Naive B cell (primary cell): ENCODE data around the gene TMEM269. TPM values are rescaled to one million over a fixed set of nuclear protein-coding genes. Genes with fewer than 3 reads are reported as not detected.

Experiments
- ATAC-seq, 2 donors: fragments of 150-1000 bp; cut with Tn5 transposase; 2 replicates each; pipeline ENCODE4 v1.10.0; 2021; ENCODE audit warnings: low read depth in 2 of 2, mild to moderate bottlenecking in 2 of 2, moderate library complexity in 2 of 2
- DNase-seq: peaks from one replicate; pipeline ENCODE4 v3.0.0; 2022
- H3K27ac Mint-ChIP-seq, 6 donors: one replicate each; pipeline ENCODE4 v1.8.0; 2020 to 2022; ENCODE audit warnings: mild to moderate bottlenecking in 6 of 6, mixed read lengths in 6 of 6, moderate library complexity in 5 of 6, inconsistent platforms in 2 of 6
- H3K27me3 Mint-ChIP-seq, 3 donors: one replicate each; pipeline ENCODE4 v1.8.0; 2021 to 2022; ENCODE audit warnings: mixed read lengths in 3 of 3, mild to moderate bottlenecking in 1 of 3
- H3K36me3 Mint-ChIP-seq, 2 donors: one replicate each; pipeline ENCODE4 v1.8.0; 2020 to 2022; ENCODE audit warnings: mixed read lengths in 2 of 2, inconsistent platforms in 1 of 2, mild to moderate bottlenecking in 1 of 2
- H3K4me1 Mint-ChIP-seq, 3 donors: one replicate each; pipeline ENCODE4 v1.8.0; 2020 to 2022; ENCODE audit warnings: mixed read lengths in 3 of 3, inconsistent platforms in 1 of 3, mild to moderate bottlenecking in 1 of 3, moderate library complexity in 1 of 3
- H3K4me3 Mint-ChIP-seq, 8 donors: one replicate each; pipeline ENCODE4 v1.8.0; 2020 to 2022; ENCODE audit warnings: mild to moderate bottlenecking in 8 of 8, mixed read lengths in 8 of 8, moderate library complexity in 8 of 8, inconsistent platforms in 2 of 8
- H3K9me3 Mint-ChIP-seq, 7 donors: one replicate each; pipeline ENCODE4 v1.8.0; 2020 to 2022; ENCODE audit warnings: mixed read lengths in 7 of 7, mild to moderate bottlenecking in 5 of 7, inconsistent platforms in 2 of 7, moderate library complexity in 1 of 7
- polyA plus RNA-seq, 6 donors: library from polyadenylated mRNA; unstranded; fragments of 300-500 nt; fragmentation: Illumina TruSeq; gene quantifications; one replicate each; pipeline ENCODE4 v1.2.3, GENCODE V29; 2021; ENCODE audit warnings: low read depth in 6 of 6

TMEM269 gene
- polyA plus RNA-seq, 6 donors from 2014 or later = 0.11 TPM; not detected in 5

DNA sequence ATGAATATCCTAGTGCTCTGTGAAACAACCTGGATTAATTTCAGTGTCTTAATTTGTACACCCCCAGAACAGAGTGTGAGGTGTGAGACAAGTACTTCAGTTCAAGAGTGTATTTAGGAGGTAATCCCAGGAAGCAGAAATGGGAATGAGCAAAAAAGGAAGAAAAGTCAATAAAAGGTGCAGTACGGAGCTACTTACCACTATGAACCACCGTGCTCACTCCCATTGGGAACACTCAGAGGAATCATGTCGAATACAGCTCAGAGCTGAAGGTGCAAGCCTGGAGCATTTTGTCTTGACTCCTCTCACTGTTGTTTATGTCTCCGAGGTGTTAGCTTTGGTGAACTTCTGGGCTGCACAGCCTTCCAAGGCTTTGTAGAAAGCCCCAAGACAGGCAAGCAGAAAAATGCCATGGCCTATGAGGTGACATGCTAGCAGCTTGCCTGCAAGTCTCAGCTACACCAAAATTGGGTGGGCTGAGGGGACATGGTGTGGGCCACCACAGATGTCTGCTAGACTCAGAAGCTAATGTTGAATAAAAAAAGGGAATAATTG, 39.8 kb downstream of the TMEM269 start:
- Mint-ChIP-seq H3K27me3 (no peaks in the 10 kb centered on the region), H3K4me1 (peaks cover 0 to 3% (median 0%) of the 10 kb centered on the region in 3 donors), H3K27ac (no peak overlapping the region), H3K4me3 (no peak overlapping the region), H3K36me3 (no peaks in the 10 kb centered on the region), H3K9me3 (no peaks in the 10 kb centered on the region)
- no peak for ATAC-seq
- DNase-seq = no peak

DNA sequence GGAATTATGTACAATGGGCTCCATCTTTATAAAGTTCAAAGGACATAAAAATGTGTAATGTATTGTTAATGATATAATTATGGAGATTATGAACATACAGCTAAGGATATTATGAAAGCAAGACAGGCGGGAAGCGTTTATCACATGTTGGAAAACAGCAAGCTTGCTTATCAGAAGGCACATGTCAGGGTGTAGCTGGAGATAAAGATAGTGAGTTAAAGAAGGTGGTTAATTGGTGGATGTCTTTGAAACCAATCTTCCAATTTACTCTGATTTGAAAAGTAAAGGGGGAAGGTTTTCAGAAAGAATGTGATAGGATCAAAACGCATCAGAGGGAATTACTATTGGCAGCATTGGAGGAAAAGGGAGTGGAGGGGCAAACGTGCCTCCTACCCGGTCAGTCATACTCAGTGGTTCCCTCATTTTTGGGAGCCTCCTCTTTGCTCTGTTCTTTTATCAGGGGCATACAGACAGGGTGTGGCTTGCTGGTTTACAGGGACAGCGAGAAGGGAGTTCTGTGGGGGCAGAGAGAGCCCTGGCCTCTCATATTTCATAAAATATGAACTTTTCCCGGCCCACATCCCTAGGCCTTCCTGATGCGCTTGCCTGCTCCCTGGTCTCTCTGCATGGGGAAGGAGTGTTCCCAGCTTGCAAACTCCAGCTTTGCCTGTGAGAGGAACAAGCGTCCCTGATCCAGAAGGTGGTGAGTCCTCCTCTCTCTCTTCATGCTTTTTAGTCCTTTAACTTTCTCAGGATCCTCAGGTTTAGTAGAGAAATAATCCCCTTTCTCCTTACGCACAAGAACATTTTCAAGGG, 40.5 kb downstream of the TMEM269 start:
- DNase-seq = no peak
- Mint-ChIP-seq H3K4me1 (peaks cover 0 to 3% (median 0%) of the 10 kb centered on the region in 3 donors), H3K27ac (no peak overlapping the region), H3K27me3 (no peaks in the 10 kb centered on the region), H3K9me3 (no peaks in the 10 kb centered on the region), H3K4me3 (no peak overlapping the region), H3K36me3 (no peaks in the 10 kb centered on the region)
- ATAC-seq = no peak

DNA sequence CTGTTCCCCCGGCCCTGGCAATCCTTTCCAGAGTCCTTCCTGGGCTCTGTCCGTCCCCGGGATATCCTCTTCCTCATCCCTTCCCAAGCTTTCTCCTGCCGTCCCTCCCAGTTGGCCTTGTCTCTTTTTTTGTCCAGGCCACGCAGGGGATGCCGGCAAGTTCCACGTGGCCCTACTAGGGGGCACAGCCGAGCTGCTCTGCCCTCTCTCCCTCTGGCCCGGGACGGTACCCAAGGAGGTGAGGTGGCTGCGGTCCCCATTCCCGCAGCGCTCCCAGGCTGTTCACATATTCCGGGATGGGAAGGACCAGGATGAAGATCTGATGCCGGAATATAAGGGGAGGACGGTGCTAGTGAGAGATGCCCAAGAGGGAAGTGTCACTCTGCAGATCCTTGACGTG, 45.8 kb downstream of the TMEM269 start:
- DNase-seq = no peak
- Mint-ChIP-seq H3K27me3 (no peaks in the 10 kb centered on the region), H3K27ac (peak overlapping the region in 1 of 6 donors; percentile 29), H3K4me3 (no peak overlapping the region), H3K4me1 (peaks cover 5 to 6% (median 5%) of the 10 kb centered on the region in 3 donors), H3K36me3 (peaks cover 0 to 6% of the 10 kb centered on the region in 2 donors), H3K9me3 (no peaks in the 10 kb centered on the region)
- ATAC-seq = no peak

DNA sequence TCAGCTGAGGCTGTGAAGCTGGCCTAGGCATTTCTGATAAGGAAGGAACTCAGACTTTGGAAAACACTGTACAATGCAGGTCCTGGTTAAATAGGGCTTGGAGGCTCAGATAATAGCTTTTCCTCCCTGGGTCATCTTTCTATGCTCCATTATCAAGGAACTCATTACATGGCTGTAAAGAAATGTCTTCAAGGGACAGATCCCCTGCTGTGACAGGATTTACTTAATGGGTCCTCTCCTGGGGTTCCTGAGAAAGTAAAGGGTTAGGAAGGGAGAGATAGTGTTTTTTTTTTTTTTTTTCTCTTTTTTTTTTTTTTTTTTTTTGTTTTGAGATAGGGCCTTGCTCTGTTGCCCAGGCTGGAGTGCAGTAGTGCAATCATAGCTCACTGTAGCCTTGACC, 46.5 kb downstream of the TMEM269 start:
- no peak overlapping the region for H3K4me3 Mint-ChIP-seq
- H3K27me3 Mint-ChIP-seq = no peaks in the 10 kb centered on the region
- H3K36me3 Mint-ChIP-seq = peaks cover 0 to 6% of the 10 kb centered on the region in 2 donors
- peaks cover 5 to 6% (median 5%) of the 10 kb centered on the region in 3 donors for H3K4me1 Mint-ChIP-seq
- DNase-seq (no peak), ATAC-seq (no peak)
- H3K9me3 Mint-ChIP-seq = no peaks in the 10 kb centered on the region
- peak overlapping the region in 1 of 6 donors; percentile 29 for H3K27ac Mint-ChIP-seq

DNA sequence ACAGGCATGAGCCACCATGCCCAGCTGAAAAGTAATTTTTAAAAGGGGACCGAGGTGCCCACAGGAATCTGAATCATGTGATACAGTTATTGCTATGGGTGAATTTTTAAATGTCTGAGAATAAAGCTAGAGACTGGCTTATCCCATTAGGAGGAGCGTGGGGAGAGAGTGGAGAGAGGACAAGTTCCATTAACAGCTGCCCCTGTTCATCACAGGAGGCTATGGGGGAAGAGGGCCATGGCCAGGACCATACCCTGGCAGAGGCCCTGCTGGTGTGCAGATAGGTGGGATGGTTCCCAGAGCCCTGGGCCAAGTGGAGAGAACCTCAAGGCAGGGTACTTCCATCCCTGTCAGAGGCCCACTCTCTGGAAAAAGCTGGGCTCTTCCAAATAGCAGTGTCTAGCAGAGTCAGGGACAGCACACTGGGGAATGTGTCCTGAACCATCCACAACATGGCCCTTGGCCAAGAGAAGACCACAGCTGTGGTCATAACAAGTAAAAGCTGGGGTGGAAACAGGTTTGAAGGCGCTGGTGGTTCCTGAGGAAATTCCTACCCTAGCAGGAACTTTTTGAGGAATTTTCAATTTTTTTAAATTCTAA, 48.0 kb downstream of the TMEM269 start:
- Mint-ChIP-seq H3K4me1 (peaks cover 5 to 7% (median 6%) of the 10 kb centered on the region in 3 donors), H3K4me3 (no peak overlapping the region), H3K27ac (no peak overlapping the region), H3K9me3 (no peaks in the 10 kb centered on the region), H3K36me3 (peaks cover 0 to 6% of the 10 kb centered on the region in 2 donors), H3K27me3 (no peaks in the 10 kb centered on the region)
- DNase-seq = no peak
- no peak for ATAC-seq

DNA sequence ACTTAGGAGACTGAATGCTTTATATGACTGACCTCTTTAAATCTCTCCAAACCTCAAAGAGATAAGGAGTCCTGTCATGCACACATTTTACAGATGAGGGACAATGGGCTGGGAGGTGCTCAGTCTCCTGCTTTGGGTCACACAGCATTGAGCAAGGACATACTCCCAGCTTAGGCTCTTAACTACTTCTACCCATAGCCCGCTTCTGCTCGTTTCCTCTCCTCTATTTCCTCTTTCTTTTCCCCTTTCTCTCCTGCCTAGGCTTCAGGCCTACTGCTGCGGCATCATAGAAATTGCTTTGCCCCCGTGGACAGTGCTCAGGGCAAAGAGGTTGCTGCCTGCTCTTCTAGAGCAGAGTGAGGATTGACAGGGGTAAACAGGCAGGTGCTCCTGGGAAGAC, 49.2 kb downstream of the TMEM269 start:
- Mint-ChIP-seq H3K4me3 (no peak overlapping the region), H3K9me3 (no peaks in the 10 kb centered on the region), H3K27ac (peak overlapping the region in 1 of 6 donors; percentile 53), H3K27me3 (no peaks in the 10 kb centered on the region), H3K4me1 (peaks cover 13 to 19% (median 14%) of the 10 kb centered on the region in 3 donors), H3K36me3 (peaks cover 0 to 6% of the 10 kb centered on the region in 2 donors)
- ATAC-seq (no peak), DNase-seq (no peak)

DNA sequence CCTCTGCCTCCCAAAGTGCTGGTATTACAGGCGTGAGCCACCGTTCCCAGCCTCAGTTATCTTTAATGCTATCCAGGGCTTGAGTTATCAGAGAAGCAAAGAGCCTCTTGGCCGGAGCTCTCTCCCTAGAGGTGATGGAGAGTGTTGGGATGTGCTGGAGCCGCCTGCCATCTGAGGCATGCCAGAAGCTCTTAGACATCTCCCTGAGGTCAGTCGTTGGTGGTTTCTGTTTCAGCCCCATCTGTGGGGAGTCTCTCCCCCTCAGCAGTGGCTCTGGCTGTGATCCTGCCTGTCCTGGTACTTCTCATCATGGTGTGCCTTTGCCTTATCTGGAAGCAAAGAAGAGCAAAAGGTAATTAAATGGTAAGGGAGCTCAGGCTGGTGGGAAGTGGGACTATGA, 50.0 kb downstream of the TMEM269 start:
- peak overlapping the region in 1 of 8 donors; percentile 53 for H3K4me3 Mint-ChIP-seq
- DNase-seq (no peak), ATAC-seq (no peak)
- no peaks in the 10 kb centered on the region for H3K27me3 Mint-ChIP-seq
- peaks cover 13 to 19% (median 14%) of the 10 kb centered on the region in 3 donors for H3K4me1 Mint-ChIP-seq
- H3K27ac Mint-ChIP-seq = peak overlapping the region in 1 of 6 donors; percentile 26
- peaks cover 0 to 6% of the 10 kb centered on the region in 2 donors for H3K36me3 Mint-ChIP-seq
- no peaks in the 10 kb centered on the region for H3K9me3 Mint-ChIP-seq

DNA sequence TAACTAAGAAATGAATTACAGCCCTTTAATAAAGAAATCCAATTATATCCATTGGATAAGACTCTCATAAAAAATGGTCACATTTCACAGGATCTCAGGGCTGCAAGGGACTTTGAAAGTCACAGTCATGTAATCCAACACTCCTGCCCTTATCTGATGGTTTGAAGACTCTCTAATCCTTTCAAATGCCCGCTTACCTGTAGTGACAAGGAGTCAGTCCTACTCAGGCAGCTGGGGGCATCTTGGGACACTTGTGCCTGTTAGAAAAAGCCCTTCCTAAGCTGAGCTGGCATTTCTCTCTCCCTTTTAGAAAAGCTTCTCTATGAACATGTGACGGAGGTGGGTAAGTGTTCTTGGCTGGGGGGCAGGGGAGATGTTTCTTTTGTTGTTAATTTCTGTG, 50.6 kb downstream of the TMEM269 start:
- ATAC-seq (no peak), DNase-seq (no peak)
- peaks cover 0 to 4% of the 10 kb centered on the region in 2 donors for H3K36me3 Mint-ChIP-seq
- H3K27me3 Mint-ChIP-seq = no peaks in the 10 kb centered on the region
- H3K4me1 Mint-ChIP-seq = peaks cover 13 to 19% (median 14%) of the 10 kb centered on the region in 3 donors
- no peak overlapping the region for H3K27ac Mint-ChIP-seq
- H3K4me3 Mint-ChIP-seq = no peak overlapping the region
- H3K9me3 Mint-ChIP-seq = no peaks in the 10 kb centered on the region

DNA sequence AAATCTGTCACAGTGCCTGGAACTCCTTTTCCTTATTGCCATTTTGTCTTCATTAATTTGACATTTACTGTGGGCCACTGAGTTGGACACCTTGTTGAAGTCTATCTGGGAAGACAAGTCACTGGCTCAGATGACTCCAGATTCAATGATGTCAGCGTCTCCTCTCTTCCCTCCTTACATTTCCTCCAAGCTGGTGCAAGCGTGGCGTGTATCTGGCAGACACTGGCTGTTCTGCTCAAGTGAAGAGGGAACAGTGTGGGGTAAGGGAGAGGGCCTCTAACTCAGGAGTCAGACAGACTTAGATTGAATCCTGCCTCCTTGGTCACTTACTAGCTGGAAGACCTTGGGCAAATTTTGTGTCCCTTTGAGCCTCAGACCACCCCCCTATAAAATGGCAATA, 52.9 kb downstream of the TMEM269 start:
- peak overlapping the region in 2 of 6 donors; percentile 10 to 16 for H3K27ac Mint-ChIP-seq

DNA sequence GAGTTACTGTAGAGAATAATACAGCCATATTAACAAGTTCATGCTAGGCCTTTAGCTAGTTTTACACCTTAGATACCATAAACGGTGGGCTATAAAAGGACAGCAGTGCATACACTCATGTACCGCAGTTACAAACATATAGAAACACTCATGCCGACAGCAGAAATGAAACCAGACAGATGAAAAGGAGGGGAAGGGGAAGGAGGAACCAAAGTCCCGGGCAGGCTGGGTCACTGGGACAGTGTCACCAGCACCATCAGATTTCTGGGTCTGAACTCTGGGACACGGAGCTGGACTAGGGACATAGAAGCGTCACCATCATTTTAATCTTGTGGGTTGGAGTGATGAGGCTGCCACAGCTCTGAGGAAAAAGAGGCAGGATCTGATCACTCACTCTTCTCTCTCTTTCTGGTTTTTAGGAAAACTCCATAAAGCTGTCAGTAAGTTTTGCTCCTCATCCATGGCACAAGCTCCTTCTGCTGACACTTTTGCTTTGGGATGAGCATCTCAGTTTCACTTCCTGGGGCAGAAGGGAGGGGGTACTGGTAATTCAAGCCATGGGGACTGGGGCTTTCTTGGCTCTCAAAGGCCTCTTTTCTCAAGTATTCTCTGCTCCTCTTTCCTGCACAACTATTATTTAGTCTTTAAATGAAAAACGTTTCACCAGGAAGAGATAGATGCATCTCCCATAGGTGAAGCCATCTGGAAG, 53.8 kb downstream of the TMEM269 start:
- H3K9me3 Mint-ChIP-seq = no peaks in the 10 kb centered on the region
- ATAC-seq = peak; percentile 58 to 84
- H3K27ac Mint-ChIP-seq = peak overlapping the region in 3 of 6 donors; percentile 21 to 69 (median 26)
- H3K27me3 Mint-ChIP-seq = no peaks in the 10 kb centered on the region
- peaks cover 0 to 6% of the 10 kb centered on the region in 2 donors for H3K36me3 Mint-ChIP-seq
- H3K4me1 Mint-ChIP-seq = peaks cover 13 to 19% (median 14%) of the 10 kb centered on the region in 3 donors
- DNase-seq = no peak
- H3K4me3 Mint-ChIP-seq = peak overlapping the region in 2 of 8 donors; percentile 39 to 42

More for the DNA sequence above, 52.9 kb downstream of the TMEM269 start:
- Mint-ChIP-seq H3K9me3 (no peaks in the 10 kb centered on the region), H3K4me1 (peaks cover 13 to 19% (median 14%) of the 10 kb centered on the region in 3 donors), H3K4me3 (no peak overlapping the region), H3K27me3 (no peaks in the 10 kb centered on the region), H3K36me3 (no peaks in the 10 kb centered on the region)
- ATAC-seq (no peak), DNase-seq (no peak)

DNA sequence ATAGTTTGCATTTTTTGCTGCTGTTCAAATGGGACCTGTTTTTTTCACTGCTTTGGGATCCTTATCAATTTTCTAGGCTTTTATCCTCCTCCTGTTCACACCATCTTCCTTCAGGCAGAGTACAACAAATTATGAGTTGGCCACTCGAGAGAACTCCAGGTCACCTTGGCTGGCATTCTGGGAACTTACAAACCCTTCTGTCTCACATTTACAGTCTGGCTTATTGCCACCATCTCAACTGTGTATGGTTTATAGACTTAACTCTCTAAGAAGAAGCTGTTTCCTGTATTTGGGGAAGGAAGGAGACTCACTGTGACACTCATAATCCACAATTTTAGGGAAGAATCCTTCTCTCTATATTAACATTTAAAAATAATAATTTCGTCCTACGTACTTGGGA, 56.2 kb downstream of the TMEM269 start:
- Mint-ChIP-seq H3K27me3 (no peaks in the 10 kb centered on the region), H3K4me3 (no peak overlapping the region), H3K4me1 (peaks cover 8 to 18% (median 8%) of the 10 kb centered on the region in 3 donors), H3K9me3 (no peaks in the 10 kb centered on the region), H3K27ac (peak overlapping the region in 1 of 6 donors; percentile 2), H3K36me3 (peaks cover 0 to 7% of the 10 kb centered on the region in 2 donors)
- ATAC-seq = no peak
- DNase-seq = no peak

DNA sequence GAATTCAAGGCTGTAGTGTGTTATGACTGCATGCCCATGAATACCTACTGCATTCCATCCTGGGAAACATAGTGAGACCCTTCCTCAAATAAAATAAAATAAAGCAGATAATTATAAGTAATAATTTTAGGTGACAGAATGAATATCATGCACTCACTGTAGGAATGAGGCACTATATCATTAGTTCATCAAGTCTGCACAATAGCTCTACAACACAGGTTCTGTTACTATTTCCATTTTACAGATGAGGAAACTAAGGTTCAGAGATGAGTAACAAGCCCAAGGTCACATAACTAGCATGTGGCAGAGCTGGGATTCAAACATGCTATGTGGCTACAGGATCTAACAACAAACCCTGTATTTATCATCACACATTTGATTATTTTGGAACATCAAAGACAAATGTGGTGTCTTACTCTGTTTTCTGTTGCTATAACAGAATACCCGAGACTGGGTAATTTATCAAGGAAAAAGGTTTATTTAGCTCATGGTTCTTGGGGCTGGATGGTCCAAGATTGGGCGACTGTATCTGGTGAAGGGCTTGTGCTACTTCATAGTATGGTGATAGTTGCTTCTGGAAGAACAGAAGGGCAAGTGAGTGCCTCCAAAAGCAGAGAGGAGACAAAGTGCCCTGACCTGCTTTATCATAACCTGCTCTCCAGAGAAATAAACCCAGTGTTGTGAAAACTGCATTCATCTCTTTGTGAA, 56.8 kb downstream of the TMEM269 start:
- H3K4me3 Mint-ChIP-seq = no peak overlapping the region
- no peaks in the 10 kb centered on the region for H3K9me3 Mint-ChIP-seq
- no peak for ATAC-seq
- H3K4me1 Mint-ChIP-seq = peaks cover 8 to 23% (median 8%) of the 10 kb centered on the region in 3 donors
- H3K36me3 Mint-ChIP-seq = peaks cover 0 to 7% of the 10 kb centered on the region in 2 donors
- no peak for DNase-seq
- H3K27ac Mint-ChIP-seq = no peak overlapping the region
- no peaks in the 10 kb centered on the region for H3K27me3 Mint-ChIP-seq
